SIG-M5 treated with dmso at 0.1 percent for 504 hours (cell line): ENCODE data around the gene CCDC28B.
A peak's percentile ranks its signal among the peaks of the same experiment; 100 is the strongest.
"Not testable (repeated sequence)": the region's sequence is repeated elsewhere in the genome, so short reads cannot be mapped to it uniquely, and the experiment has no call there.

Experiments used
- DNase-seq: peaks from one replicate; lab custom pipeline; 2025; ENCODE audit not compliant: unreplicated experiment; lab: John Stamatoyannopoulos, UW

CCDC28B gene

GRCh38 chr1:32200226-32201010 lies at the start of gene CCDC28B:
Gene CCDC28B (plus strand): TSS chr1:32200595. CDS start chr1:32201936, 1,341 bp downstream.
- peak; percentile 35 for DNase-seq

- DNase-seq, result no peak
Measured at GRCh38 chr1:32150847-32151246, 49.5 kb upstream of the CCDC28B start.

- DNase-seq, result no peak
Measured at GRCh38 chr1:32151319-32151787, 49.0 kb upstream of the CCDC28B start.

- DNase-seq, result no peak
Measured at GRCh38 chr1:32159189-32159588, 41.2 kb upstream of the CCDC28B start.

GRCh38 chr1:32163405-32163804 lies 37.0 kb upstream of the CCDC28B start:
- DNase-seq, result no peak

- not testable (repeated sequence) for DNase-seq
Measured at GRCh38 chr1:32165633-32166032, 34.8 kb upstream of the CCDC28B start.

GRCh38 chr1:32170991-32171390 lies 29.4 kb upstream of the CCDC28B start:
- DNase-seq, result no peak

GRCh38 chr1:32172621-32173245 lies 27.7 kb upstream of the CCDC28B start:
- DNase-seq, result no peak

GRCh38 chr1:32178380-32179192 lies 21.8 kb upstream of the CCDC28B start:
- DNase-seq, result peak; percentile 86

- DNase-seq, result no peak
Measured at GRCh38 chr1:32179193-32179442, 21.3 kb upstream of the CCDC28B start.

- peak; percentile 83 for DNase-seq
Measured at GRCh38 chr1:32179443-32180185, 20.8 kb upstream of the CCDC28B start, which contains the start of gene TXLNA. Gene TXLNA (plus strand): TSS chr1:32179675. CDS start chr1:32180346, 671 bp downstream.

- peak; percentile 28 for DNase-seq
Measured at GRCh38 chr1:32180186-32181060, 20.0 kb upstream of the CCDC28B start.

- DNase-seq, result no peak
Measured at GRCh38 chr1:32181065-32181464, 19.3 kb upstream of the CCDC28B start.

- no peak for DNase-seq
Measured at GRCh38 chr1:32181563-32181962, 18.8 kb upstream of the CCDC28B start.

- DNase-seq, result no peak
Measured at GRCh38 chr1:32182060-32182459, 18.3 kb upstream of the CCDC28B start.

- DNase-seq, result no peak
Measured at GRCh38 chr1:32184650-32185049, 15.7 kb upstream of the CCDC28B start.

- DNase-seq, result no peak
Measured at GRCh38 chr1:32186077-32186476, 14.3 kb upstream of the CCDC28B start.

GRCh38 chr1:32186491-32186890 lies 13.9 kb upstream of the CCDC28B start:
- DNase-seq, result no peak

GRCh38 chr1:32187850-32188249 lies 12.5 kb upstream of the CCDC28B start:
- no peak for DNase-seq
